HG03520 (cell line): ENCODE measurements around the gene CDH4.

ENCODE experiments used
- ATAC-seq: cut with Tn5 transposase; IDR thresholded peaks from one replicate; pipeline ENCODE4 v1.9.1; 2021; ENCODE audit warnings: mild to moderate bottlenecking, moderate library complexity; ENCODE audit not compliant: unreplicated experiment

CDH4 gene

DNA sequence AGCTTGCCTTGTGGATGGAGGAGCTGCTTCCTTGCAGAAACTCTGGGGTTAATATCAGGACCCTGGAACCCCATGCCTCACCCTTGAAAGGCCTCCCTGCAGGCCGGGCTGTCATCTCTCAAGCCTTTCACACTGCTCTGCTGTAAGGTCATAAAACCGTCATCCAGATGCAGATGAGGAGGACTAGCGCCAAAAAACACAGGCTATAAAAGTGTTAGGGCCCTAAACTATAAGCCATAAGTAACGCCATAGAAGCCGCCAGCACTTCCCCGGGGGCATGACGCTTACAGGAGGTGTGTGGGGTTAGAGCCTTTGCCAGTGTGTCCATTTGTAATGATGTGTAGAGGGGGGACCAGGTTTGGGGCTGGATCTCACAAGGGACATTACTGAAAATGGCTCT is 47.6 kb downstream of the CDH4 start:
- no peak for ATAC-seq

DNA sequence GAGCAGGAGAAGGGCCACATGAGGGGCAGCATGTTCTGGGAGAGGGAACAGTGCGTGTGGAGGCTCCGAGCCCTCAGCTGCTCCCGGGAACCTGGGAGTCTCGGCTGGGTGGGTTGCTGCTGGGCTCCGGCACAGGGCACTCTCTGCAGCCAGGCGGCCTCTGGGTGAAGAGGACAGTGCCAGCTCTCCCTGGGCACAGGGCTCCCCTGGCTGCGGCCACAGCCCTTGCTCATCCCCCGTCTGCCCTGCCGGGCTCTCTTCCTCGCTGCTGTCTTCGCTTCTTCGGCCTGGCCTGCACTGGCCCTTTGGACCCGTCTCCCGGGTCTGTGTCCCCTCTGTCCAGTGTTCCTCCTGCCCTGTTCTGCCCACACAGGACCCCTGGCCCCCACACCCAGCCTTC is 48.2 kb downstream of the CDH4 start:
- ATAC-seq: no peak

DNA sequence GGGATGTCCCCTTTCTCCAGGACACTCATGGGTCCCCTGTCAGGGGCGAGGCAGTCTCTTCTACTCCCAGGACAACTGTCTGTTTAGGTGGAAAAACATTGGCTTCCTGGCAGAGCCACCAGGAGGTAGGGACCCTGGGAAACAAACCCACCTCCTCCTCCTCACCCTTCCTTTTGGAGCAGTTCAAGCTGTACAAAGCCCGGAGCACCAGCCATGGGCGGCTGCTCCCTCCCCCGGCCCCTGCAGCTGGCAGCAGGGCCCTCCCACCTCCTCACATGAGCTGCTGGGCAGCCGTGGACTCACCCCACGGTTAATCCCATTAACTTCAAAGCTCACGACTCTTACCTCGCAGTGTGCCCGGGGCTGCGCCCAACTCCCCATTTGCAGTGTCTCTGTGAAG is 48.6 kb downstream of the CDH4 start:
- no peak for ATAC-seq

DNA sequence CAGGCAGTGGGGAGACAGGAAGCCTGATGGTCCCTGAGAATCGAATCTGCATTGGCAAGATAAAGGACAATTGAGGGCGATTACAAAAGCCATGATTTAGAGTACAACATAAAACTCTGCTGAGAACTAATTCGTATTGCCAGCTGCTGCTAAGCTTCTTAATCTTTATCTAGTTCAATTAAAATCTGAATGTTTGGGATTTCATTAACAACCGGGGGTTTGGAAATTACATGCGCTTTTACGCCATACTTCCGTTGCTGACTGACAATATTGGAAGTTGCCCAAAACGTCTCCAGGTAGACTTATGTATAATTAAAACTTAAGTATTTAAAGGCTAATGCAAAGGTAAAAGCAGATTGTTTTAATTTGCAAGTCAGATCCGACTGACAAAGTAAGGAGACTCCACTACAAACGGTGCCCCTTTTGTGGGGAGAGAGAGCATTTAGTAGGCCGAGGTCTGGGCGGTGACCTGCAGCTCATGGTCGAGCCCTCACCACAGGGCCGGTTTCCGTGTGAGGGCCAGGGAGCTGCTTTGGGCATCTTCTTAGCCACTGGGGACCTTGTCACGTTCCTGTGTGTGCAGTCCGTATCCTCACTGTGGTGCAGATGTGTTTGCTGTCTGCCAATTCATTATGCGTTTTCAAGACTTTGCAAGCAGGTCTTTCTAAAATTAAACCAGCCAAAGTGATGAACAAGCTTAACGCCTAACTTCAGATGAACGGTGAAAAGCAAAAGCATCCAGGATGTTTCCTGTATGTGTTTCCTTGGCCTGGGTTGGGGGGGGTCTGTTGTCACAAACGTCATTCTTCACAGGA is 49.9 kb downstream of the CDH4 start:
- no peak for ATAC-seq

DNA sequence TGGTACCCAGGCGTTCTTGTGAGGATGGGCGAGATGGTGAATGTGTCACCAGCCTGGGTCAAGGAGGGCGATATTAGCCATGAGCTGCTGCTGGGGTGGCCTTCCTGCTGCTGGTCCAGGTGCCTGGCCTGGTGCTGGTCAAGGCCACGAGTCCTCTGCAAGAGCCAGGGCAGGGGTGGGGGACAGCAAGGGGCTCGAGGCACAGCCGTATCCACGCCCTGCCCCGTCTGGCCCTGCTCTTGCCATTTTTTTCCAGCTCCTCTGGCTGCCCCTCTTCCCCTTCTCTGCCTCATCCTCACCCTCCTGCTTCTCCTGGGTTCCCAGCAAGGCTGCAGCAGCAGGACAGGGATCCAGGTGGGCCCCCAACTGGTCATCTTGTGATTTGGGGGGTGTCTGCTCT is 51.2 kb downstream of the CDH4 start:
- no peak for ATAC-seq

DNA sequence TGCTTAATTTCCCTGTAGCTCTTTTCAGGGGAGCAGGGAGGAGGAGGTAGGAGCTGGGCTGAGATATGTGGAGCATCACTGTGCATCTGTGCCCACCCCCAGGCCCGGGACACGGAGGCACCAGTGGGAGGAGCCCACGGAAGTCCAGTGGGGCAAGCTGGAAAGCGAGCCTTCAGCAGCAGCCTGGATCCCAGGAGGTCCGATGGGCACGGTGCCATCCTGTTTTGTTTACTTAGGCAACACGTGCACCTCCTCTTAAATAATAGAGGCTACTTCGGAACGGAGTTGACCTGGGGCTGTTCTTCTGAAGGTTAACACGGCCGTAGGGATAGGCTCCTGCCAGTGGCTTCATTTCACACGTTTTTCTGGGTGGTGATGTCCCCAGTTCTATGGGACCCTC is 51.6 kb downstream of the CDH4 start:
- ATAC-seq: no peak

DNA sequence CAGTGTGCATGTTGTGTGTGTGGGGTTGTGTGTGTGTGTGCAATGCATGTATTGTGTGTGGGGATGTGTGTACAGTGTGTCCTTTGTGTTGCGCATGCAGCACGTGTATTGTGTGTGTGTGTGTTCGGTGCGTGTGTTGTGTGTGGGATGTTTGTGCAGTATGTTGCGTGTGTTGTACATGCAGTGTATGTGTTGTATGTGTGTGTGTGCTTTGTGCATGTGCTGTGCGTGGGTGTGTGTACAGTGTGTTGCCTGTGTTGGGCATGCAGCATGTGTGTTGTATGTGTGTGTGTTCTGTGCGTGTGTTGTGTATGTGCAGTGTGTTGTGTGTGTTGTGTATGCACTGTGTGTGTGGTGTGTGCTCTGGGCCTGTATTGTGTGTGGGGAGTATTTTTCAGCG is 52.7 kb downstream of the CDH4 start:
- ATAC-seq: no peak

DNA sequence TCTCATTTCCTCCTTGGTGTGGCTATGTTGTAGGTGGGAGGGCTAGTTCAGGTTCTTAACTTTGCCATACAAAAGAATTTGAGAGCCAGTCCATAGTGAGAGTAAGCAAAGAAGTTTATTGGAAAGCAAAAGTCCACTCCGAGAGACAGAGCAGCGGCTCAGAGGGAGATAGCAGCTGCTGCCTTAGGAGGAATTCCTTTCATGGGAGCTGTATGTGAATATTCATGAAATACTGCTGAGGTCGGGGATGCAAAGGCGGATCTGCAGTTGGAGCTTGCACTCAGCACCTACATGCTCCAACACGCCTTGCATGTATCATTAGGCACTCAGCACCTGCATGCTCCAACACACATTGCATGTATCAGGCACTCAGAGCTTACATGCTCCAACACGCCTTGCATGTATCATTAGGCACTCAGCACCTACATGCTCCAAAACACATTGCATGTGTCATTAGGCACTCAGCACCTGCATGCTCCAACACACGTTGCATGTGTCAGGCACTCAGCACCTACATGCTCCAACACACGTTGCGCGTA is 54.9 kb downstream of the CDH4 start:
- ATAC-seq: no peak

DNA sequence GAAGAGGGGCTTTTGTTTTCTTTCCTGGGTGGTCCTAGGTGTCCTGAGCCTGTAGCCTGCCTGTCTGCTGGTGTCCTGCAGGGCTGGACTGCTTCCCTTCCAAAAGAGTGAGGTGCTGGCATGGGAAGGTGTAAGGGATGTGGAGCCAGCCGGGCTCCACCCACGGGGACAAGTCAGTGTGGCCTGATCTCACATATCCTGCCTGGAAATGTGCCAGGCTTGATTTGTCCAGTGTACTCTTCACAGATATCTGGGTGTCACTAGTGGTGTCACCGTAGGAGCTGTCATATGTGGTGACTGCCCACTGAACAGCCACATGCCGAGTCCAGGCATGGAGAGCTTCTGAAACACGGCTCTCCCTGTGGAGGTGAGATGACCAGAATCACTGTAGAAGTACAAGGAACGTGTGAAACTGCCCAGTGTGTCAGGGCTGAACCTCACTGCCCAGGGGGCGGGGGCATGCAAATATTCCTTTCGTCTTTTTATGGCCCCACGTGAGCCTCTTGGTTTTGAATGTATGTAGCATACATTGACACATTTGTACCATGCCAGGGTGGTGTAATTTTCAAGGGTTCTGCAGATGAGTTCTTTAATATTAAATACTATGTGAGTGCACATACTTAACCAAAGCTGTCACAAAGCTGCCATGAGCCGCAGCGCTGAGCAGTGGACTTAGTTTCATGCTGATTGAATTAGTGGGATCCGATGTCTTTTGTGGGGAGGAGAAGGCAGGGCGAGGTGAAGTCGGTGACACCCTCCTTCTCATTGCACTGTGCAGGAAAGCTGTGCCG is 55.8 kb downstream of the CDH4 start:
- no peak for ATAC-seq

DNA sequence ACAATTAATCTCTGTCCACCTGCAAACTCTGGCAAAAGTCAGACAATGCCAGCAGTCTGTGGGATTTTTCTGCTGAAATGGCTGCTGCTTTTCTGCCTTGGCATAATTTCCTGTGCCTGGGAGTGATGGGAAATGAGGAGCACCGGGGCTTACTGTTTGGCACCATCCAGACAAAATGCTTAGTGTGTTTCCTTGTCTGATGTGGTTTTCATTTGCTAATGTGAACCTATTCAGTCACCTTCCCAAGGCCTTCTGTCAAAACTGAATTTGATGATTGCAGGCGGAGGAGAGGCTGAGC is 56.4 kb downstream of the CDH4 start:
- no peak for ATAC-seq

DNA sequence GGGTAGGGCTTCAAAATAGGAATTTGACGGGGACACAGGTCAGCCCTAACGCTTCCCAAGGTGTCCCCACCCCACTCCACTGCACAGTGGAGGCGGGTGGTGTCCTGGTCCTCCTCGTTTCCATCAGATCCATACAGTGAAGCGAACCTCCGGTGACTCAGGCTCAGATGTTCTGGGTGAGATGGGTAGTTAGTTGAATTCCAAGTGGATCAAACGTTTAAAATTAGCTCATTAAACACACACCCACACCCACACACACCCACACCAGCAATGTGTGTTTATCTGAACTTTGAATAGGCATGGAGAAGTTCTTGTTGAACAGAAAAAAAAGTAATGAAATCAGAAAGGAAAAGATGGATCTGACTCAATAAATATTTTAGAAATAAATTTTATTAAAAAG is 58.9 kb downstream of the CDH4 start:
- no peak for ATAC-seq

DNA sequence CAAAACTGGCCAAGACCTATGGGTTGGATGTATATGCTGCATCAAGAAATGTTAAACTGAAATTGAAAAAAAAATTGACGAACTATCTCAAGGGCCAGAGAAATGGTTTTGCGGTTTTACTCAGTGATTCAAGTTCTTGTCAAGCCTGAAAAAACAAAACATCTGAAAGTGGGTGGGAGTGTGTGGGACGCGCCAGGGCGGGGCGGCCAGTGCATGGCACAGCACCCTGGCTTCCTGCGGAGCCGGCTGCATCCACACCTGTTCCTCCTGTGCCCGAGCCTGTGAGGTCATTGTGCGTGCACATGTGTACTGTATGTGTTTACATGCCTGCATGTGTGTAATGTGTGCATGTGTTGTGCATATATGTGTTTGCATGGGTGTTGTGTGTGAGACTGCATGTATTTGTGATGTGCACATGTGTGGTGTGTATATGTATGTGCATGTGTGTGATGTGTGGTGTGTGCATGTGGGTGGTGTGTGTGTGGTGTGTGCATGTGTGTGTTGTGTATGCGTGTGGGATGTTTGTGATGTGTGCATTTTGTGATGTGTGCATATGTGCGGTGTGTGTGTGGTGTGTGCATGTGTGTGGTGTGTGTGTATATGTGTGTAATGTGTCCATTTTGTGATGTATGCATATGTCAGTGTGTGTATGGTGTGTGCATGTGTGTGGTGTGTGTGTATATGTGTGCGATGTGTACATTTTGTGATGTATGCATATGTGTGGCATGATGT is 59.8 kb downstream of the CDH4 start:
- no peak for ATAC-seq

DNA sequence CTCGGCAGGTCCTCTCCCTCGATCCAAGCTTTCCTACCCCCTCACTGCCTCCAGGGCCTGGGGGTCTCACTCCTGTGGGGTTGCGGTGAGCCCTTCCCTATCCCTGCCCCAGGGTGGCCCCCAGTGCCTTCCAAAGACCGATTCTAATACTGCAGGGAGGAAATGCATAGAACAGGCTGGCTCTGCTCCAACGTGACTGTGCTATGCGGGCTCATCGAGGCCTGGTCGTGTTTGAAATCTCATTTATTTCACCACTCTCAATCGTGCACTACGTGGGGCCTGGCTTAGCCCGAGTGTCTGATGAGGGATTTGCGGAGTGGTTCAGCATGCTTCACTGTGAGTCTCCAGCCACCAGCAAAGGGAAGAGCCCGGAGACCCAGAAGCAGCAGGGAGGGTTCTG is 60.9 kb downstream of the CDH4 start:
- ATAC-seq: no peak

DNA sequence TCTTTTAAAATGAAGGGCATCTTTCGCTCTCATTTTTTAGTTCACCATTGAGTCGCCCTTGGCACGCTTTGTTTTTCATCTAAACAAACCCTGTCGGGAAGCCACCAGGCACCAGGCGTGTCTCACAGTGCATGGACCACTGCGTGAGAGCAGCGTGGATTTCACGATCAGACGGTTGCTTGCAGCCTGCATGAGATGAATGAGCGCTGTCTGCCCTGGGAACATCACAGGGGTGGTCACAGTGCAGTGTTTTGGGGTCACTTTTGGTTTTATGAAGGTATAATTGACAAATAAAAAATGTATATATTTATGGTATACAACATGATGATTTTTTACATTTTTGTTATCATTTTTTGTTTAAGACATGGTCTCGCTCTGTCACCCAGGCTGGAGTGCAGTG is 61.3 kb downstream of the CDH4 start:
- ATAC-seq: no peak

DNA sequence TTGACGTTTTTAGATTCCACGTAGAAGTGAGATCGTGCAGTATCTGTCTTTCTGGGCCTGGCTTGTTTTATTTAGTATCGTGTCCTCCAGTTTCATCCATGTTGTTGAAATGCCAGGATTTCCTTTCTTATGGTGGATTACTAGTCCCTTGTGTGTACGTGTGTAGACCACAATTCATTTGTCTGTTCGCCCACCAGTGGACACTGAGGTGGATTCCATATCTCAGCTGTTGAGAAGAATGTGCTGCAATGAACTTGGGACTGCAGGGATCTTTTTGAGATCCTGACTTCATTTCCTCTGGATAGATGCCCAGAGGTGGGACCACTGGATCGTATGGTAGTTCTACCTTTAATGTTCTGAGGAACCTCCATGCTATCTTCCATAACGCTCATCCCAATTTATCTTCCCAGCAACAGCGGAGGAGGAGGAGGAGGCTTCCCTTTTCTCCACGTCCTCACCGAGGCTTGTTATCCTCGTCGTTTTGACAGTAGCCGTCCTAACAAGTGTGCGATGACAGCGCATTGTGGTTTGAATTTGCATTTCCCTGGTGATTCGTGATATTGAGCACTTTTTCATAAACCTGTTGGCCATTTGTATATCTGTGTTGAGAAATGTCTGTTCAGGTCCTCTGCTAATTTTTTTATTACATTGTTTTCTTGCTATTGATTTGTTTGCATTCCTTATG is 62.4 kb downstream of the CDH4 start:
- no peak for ATAC-seq

DNA sequence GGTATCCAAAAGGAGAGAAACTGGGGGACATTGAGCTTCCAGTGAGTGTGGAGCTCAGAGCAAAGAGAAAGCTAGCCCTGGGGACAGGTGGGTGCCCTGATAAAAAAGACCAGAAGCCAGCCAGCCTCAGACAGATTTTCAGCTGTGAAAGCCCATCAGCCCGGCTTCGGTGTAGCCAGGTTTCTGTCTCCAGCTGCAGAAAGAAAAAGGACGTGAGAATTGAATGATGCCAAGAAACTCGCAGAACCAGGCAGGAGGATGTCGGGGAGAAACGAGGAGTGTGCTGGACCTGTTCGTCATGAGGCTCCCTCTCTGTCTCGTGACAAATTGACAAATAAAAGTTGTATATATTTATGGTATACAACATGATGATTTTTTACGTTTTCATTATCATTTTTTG is 63.3 kb downstream of the CDH4 start:
- no peak for ATAC-seq

DNA sequence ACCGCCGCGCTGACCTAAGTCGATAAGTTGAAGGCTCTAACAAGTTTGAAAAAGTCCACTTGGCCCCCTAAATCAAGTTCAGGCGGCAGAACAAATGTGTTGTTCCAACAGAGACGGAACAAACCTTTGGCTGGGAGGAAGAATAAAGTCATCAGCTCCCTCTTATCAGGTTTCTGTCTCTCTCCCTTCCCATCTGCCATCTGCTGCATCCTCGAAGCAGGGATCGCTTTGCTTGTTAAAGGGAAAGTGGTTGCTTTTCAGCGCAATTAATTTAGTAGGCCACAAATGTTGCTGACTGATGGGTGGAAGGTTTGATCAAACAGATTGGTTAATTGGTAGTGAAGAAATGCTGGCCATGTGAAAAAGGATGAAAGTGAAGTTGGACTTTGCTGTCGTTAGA is 64.3 kb downstream of the CDH4 start:
- no peak for ATAC-seq

DNA sequence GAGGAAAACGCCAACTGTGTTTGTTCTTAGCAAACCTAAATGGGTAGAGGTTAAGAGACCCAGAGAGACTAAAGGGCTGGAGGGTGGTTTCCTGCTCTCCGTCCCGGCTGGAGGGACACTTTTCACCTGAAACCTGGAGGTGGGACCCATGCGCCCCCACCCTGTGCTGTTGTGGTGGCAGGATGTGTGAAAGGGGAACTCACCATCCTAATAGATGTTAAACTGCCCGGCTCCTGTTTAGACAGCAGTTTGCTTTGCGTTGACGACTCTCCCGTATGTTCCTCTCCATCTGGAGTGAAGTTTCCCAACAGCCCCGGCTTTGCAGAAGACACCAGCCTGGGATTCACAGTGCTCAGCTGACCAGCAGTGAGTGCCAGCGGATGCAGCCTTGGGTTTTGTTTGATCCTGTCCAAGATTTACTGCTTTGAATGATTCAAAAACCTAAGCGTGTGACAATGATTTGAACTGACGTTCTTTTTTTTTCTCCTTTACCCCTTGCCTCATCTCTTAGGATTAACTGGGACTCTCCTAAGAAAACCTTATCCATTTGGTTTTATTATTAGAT is 66.0 kb downstream of the CDH4 start:
- no peak for ATAC-seq

DNA sequence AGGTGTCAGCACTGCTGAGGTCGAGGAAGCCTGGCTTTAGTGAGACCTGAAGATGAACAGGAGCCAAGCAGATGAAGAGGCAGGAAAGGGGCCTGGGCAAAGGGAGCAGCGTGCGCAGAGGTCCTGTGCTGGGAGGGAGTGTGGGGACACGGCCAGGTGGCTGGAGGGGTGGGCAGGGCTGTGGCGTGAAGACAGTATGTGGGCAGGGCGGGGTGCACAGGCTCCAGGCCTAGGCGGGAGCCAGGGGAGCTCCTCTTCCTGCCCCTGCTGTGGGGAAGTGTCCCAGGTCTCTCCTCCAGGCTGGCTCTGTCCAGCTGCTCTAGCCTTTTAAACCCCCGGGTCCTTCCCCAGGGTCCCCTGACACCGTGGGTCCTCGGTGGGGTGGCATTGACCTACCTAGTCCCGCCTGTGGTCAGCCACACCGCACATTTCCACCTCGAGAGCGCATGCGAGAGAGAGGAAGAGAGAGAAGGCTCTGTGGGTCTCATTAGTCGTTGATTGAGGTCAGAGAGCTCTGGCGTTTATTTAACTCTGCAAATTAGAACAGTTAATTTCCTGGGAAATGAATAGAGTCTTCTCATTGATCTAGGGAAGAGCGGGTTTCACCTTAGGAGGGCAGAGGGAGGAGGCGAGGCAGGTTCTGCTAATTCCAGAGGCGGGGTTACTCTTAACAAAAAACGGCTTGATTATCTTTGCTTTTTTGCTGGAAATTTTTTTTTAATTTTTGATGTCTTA is 68.8 kb downstream of the CDH4 start:
- no peak for ATAC-seq

DNA sequence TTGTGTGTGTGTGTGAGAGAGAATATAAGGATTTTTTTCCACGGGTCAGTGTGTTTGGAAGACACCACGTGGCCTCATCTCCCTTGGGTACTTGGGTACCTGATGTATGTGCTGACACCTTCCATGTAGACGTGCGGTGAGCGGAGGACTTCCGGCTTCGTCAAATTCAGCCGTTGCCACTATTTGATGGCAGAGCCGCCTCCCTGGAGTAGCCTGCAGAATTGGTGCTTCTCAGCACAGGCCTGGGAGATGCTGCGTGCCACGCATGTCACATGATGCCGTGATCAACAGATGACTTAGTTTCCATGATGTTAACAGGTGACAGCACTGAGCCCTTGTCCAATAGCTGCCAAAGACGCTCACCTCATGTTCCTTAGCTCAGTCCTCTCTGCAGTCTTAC is 69.4 kb downstream of the CDH4 start:
- ATAC-seq: no peak
